Measurements from ENCODE around the gene TBC1D2B. TPM values are rescaled to one million over a fixed set of nuclear protein-coding genes. Genes with fewer than 3 reads are reported as not detected.

The TBC1D2B gene
- total and polyA plus RNA-seq, 4 donors = 8.4 to 119 (median 22.0) TPM

GRCh38 chr15:78057803-78058202 lies 19.7 kb downstream of the TBC1D2B start (continued):
- TF ChIP-seq, protein P1, sequence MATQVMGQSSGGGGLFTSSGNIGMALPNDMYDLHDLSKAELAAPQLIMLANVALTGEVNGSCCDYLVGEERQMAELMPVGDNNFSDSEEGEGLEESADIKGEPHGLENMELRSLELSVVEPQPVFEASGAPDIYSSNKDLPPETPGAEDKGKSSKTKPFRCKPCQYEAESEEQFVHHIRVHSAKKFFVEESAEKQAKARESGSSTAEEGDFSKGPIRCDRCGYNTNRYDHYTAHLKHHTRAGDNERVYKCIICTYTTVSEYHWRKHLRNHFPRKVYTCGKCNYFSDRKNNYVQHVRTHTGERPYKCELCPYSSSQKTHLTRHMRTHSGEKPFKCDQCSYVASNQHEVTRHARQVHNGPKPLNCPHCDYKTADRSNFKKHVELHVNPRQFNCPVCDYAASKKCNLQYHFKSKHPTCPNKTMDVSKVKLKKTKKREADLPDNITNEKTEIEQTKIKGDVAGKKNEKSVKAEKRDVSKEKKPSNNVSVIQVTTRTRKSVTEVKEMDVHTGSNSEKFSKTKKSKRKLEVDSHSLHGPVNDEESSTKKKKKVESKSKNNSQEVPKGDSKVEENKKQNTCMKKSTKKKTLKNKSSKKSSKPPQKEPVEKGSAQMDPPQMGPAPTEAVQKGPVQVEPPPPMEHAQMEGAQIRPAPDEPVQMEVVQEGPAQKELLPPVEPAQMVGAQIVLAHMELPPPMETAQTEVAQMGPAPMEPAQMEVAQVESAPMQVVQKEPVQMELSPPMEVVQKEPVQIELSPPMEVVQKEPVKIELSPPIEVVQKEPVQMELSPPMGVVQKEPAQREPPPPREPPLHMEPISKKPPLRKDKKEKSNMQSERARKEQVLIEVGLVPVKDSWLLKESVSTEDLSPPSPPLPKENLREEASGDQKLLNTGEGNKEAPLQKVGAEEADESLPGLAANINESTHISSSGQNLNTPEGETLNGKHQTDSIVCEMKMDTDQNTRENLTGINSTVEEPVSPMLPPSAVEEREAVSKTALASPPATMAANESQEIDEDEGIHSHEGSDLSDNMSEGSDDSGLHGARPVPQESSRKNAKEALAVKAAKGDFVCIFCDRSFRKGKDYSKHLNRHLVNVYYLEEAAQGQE (IDR thresholded peaks at IDR 0.05) = no peak
- no peak for TF ChIP-seq ATF3 (IDR thresholded peaks at IDR 0.05)
- no peak for TF ChIP-seq JUND (IDR thresholded peaks at IDR 0.05)

- 29% methylated on average over 2 of the region's 2 CpGs for WGBS
- H3K4me1 ChIP-seq (ENCODE audit: control insufficient read depth in 4 of 4, insufficient read depth in 4 of 4, low read length in 3 of 4) = peaks cover 17 to 69% (median 51%) of the 10 kb centered on the region in 4 donors
- H3K27me3 ChIP-seq (ENCODE audit: control insufficient read depth in 4 of 4, insufficient read depth in 4 of 4, low read length in 3 of 4) = no peaks in the 10 kb centered on the region
- no peak overlapping the region for H3K4me3 ChIP-seq (ENCODE audit: low read depth in 1 of 3, low read length in 3 of 3)
- no peak for DNase-seq (ENCODE audit: low spot score)
- peak overlapping the region; percentile 76 to 82 for H3K27ac ChIP-seq (ENCODE audit: low read depth in 1 of 2, low read length in 2 of 2)
- TF ChIP-seq JUND (IDR thresholded peaks at IDR 0.05) = peak in 1 of 2 donors; percentile 10
- TF ChIP-seq, protein P1 (IDR thresholded peaks at IDR 0.05) = no peak
- no peak for TF ChIP-seq GABPA (IDR thresholded peaks at IDR 0.05 in 1 of 2, conservative IDR thresholded peaks at IDR 0.05 in 1 of 2)
- no peak for TF ChIP-seq ATF3 (IDR thresholded peaks at IDR 0.05)
- no peak for TF ChIP-seq ZBTB33 (IDR thresholded peaks at IDR 0.05)
- TF ChIP-seq TAF1 (conservative IDR thresholded peaks at IDR 0.05) = no peak
- TF ChIP-seq EGR1 (IDR thresholded peaks at IDR 0.05; ENCODE audit: low read depth in 2 of 2) = no peak
- TF ChIP-seq MAX (IDR thresholded peaks at IDR 0.05) = no peak
- no peak for TF ChIP-seq FOXA2 (IDR thresholded peaks at IDR 0.05)
- H3K9me3 ChIP-seq (ENCODE audit: control insufficient read depth in 4 of 4, low read length in 3 of 4) = no peaks in the 10 kb centered on the region
- H3K9ac ChIP-seq (ENCODE audit: low read depth in 1 of 2, low read length in 2 of 2) = peak overlapping the region in 1 of 2 donors; percentile 64
- H3K36me3 ChIP-seq (ENCODE audit: control insufficient read depth in 4 of 4, insufficient read depth in 3 of 4, low read depth in 1 of 4, low read length in 3 of 4) = peaks cover 0 to 17% (median 0%) of the 10 kb centered on the region in 4 donors
These were observed 20.7 kb downstream of the TBC1D2B start for GRCh38 chr15:78056714-78057269.

Data from liver (tissue), 9 donors.